WERI-Rb-1 (cell line): ENCODE data around the gene SPRR1A.

ENCODE experiments used
- DNase-seq: peaks from one replicate; pipeline ENCODE4 v3.0.0-alpha.2; 2020
- H3K27ac ChIP-seq: fragments of 250-450 bp; sonication (Bioruptor Pico); 2 replicates; pipeline ENCODE4 v1.5.1; 2020; ENCODE audit warnings: mild to moderate bottlenecking, moderate library complexity
- H3K27me3 ChIP-seq: fragments of 250-450 bp; sonication (Bioruptor Pico); 2 replicates; pipeline ENCODE4 v1.5.1; 2021; ENCODE audit warnings: mild to moderate bottlenecking, low read depth, moderate library complexity; ENCODE audit not compliant: insufficient read depth, severe bottlenecking
- H3K36me3 ChIP-seq: fragments of 250-450 bp; sonication (Bioruptor Pico); 2 replicates; pipeline ENCODE4 v1.5.1; 2020; ENCODE audit warnings: mild to moderate bottlenecking, moderate library complexity
- H3K4me3 ChIP-seq: 2 replicates; pipeline ENCODE4 v1.5.1; 2011; ENCODE audit warnings: low read depth, mild to moderate bottlenecking, control low read depth, low read length
- H3K9me3 ChIP-seq: fragments of 250-450 bp; sonication (Bioruptor Pico); 2 replicates; pipeline ENCODE4 v1.5.1; 2021; ENCODE audit warnings: mild to moderate bottlenecking, moderate library complexity; ENCODE audit not compliant: severe bottlenecking
- TF ChIP-seq, protein P1 (sequence below): IDR thresholded peaks from 2 replicates; pipeline ENCODE4 v1.5.1; 2011; ENCODE audit warnings: low read depth, mild to moderate bottlenecking, control low read depth, inconsistent platforms, low read length

SPRR1A gene, protein sequence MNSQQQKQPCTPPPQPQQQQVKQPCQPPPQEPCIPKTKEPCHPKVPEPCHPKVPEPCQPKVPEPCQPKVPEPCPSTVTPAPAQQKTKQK

DNA sequence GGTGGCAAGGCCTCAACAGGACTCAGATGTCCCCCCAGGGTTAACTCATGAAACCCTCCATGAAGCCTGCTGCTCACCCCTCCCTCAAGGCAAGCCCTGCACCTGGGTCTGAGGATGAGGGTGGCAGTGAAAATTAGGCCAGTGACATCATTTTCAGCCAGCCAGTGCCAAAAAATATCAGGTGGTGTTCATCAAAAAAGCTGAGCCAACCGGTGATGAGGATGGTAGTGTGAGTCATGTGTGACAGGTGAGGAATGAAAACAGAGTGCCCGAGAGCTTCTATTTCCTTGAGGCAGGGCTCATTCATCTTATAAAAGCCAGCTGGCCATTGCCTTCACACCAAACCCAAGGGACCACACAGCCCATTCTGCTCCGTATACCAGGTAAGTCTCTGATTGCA lies at the start of gene SPRR1A:
SPRR1A (plus strand) TSS at position 339 of the 400 bp plus-strand sequence. CDS start 1,150 bp downstream, outside the sequence.
- Histone ChIP-seq H3K27ac (peak within 1 kb of the TSS; percentile 51), H3K4me3 (peak within 1 kb of the TSS; percentile 15), H3K27me3 (no peaks in the 10 kb centered on the region), H3K9me3 (peaks cover 5% of the 10 kb centered on the region), H3K36me3 (no peaks in the 10 kb centered on the region)
- DNase-seq: no peak
- TF ChIP-seq, protein P1, sequence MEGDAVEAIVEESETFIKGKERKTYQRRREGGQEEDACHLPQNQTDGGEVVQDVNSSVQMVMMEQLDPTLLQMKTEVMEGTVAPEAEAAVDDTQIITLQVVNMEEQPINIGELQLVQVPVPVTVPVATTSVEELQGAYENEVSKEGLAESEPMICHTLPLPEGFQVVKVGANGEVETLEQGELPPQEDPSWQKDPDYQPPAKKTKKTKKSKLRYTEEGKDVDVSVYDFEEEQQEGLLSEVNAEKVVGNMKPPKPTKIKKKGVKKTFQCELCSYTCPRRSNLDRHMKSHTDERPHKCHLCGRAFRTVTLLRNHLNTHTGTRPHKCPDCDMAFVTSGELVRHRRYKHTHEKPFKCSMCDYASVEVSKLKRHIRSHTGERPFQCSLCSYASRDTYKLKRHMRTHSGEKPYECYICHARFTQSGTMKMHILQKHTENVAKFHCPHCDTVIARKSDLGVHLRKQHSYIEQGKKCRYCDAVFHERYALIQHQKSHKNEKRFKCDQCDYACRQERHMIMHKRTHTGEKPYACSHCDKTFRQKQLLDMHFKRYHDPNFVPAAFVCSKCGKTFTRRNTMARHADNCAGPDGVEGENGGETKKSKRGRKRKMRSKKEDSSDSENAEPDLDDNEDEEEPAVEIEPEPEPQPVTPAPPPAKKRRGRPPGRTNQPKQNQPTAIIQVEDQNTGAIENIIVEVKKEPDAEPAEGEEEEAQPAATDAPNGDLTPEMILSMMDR: no peak

DNA sequence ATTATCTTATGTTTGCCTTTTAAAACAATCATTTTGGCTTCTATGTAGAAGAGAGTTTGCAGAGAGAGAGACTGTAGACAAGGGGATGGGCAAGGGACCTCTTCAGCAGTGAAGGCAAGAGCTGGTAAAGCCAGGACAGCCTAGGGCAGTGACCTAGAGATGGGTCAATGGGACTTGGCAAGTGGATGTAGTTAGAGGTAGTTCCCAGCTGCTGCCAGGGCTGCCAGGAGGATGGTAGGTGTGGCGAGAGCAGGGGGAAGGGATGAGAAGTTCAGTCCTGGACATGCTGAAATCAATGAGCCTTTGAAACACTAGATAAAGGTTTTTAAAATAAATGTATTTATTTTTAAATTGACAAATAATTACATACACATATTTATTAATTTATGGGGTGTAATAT lies 43.3 kb upstream of the SPRR1A start:
- Histone ChIP-seq H3K4me3 (no peak overlapping the region), H3K9me3 (peaks cover 4% of the 10 kb centered on the region), H3K27ac (no peak overlapping the region), H3K27me3 (no peaks in the 10 kb centered on the region), H3K36me3 (no peaks in the 10 kb centered on the region)
- DNase-seq: no peak
- TF ChIP-seq, protein P1: no peak

DNA sequence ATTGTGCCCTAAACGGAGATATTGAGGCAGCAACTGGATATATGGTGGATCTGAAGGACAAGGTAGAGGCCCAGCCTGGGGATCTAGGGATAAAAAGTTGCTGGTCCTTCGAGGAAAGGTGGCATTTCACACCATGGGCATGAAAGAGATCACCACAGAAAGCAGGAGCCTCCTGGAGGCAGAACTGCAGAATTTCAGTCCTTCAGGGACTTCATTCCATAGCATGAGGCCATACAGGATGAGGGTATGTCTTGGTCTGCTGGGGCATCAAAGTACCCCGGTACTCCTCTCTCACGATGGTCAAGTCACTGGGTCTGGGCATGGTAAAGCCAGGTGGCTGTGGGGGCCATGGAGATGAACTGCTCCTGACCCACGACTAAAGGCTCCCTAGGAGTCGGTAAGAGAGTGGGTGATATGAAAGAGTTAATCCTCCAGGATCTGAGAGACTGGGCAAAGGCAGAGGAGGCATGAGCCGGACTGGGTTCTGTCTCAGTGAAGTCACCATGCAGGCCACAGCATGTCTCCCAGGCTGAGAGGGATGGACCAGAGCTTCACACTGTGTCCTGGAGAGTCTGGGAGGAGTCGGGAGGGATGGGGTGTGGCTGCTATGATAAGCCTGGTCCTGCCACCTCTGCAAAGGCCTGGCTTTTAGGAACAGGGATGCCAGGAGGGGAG lies 42.7 kb upstream of the SPRR1A start:
- TF ChIP-seq, protein P1: peak; percentile 42; the same call in 1 of the 2 replicates
- no peak for DNase-seq
- H3K36me3 ChIP-seq: no peaks in the 10 kb centered on the region
- peaks cover 4% of the 10 kb centered on the region for H3K9me3 ChIP-seq
- H3K4me3 ChIP-seq: no peak overlapping the region
- H3K27ac ChIP-seq: no peak overlapping the region
- no peaks in the 10 kb centered on the region for H3K27me3 ChIP-seq

DNA sequence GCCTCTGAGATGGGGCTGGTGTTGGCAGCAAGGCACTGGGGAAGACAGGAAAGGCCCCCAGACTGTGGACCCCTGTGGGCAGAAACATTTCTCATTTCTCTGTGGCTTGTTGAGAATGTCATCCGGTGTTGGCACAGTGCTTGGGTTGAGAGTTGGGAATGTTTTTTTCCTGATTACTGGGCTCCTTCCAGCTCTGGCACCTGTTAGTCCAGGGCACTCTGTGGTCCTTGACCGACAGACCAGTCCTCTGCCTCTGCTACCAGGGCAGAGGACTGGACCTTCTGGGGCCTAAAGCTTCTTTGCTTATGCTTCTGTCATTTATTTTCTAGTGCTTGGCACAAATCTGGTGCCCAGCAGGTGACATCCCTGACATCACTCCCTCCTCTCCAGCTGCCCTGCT lies 41.7 kb upstream of the SPRR1A start:
- Histone ChIP-seq H3K27ac (no peak overlapping the region), H3K9me3 (peaks cover 4% of the 10 kb centered on the region), H3K36me3 (no peaks in the 10 kb centered on the region), H3K4me3 (no peak overlapping the region), H3K27me3 (no peaks in the 10 kb centered on the region)
- no peak for DNase-seq
- TF ChIP-seq, protein P1: no peak

DNA sequence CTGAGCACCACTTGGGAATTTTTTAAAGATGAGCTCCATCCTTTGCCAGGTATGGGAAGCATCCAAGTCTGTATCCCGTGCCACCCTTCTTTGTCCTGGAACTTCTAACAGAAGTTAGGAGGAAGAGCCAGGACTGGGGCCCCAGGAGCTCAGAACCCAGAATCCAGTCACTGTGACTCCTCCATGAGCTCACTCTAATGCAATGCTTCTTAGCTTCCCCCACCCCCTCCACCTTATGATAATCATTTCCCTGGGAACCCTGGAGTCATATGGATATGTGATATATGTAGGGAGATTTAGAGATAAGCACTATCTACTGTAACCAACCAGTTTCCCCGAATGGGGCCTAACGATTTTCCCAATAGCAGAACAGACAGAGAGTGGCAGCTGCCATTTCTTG lies 37.6 kb upstream of the SPRR1A start:
- peaks cover under 1% of the 10 kb centered on the region for H3K9me3 ChIP-seq

More for the DNA sequence above, 37.6 kb upstream of the SPRR1A start:
- Histone ChIP-seq H3K36me3 (no peaks in the 10 kb centered on the region), H3K27ac (no peak overlapping the region), H3K4me3 (no peak overlapping the region), H3K27me3 (no peaks in the 10 kb centered on the region)
- TF ChIP-seq, protein P1: no peak
- DNase-seq: no peak
